Endothelial cell of umbilical vein (primary cell): Measurements from ENCODE around the gene MAML2.

Experiments used
- CTCF ChIP-seq, 2 donors: IDR thresholded peaks; 1 replicate in 1 of 2; 2 replicates in 1 of 2; pipeline ENCODE4 v1.5.1; 2011; ENCODE audit warnings: low read length in 2 of 2, mild to moderate bottlenecking in 2 of 2, moderate library complexity in 2 of 2, control low read depth in 1 of 2, inconsistent platforms in 1 of 2, low read depth in 1 of 2; ENCODE audit not compliant: insufficient read depth in 1 of 2; ENCODE audit errors: extremely low read depth in 1 of 2
- EZH2 ChIP-seq: IDR thresholded peaks from 2 replicates; pipeline ENCODE4 v1.6.1; 2012; ENCODE audit warnings: borderline replicate concordance, low read depth, mild to moderate bottlenecking, moderate library complexity, low read length, inconsistent platforms; ENCODE audit not compliant: severe bottlenecking
- POLR2A ChIP-seq: IDR thresholded peaks from 2 replicates; pipeline ENCODE4 v1.6.1; 2012; ENCODE audit warnings: low read depth, mild to moderate bottlenecking, control low read depth, low read length
- POLR2AphosphoS5 ChIP-seq: IDR thresholded peaks from 2 replicates; pipeline ENCODE4 v1.6.1; 2012; ENCODE audit warnings: low read depth, mild to moderate bottlenecking, control low read depth, low read length, moderate library complexity; ENCODE audit not compliant: insufficient read depth
- TF ChIP-seq, protein P1 (sequence below): IDR thresholded peaks from 2 replicates; pipeline ENCODE4 v1.6.1; 2011; ENCODE audit not compliant: insufficient read depth, insufficient read length

- TF ChIP-seq CTCF (IDR thresholded peaks at IDR 0.05; ENCODE audit: extremely low read depth in 1 of 2, insufficient read depth in 1 of 2, low read depth in 1 of 2, low read length in 2 of 2) (no peak), POLR2AphosphoS5 (no peak), POLR2A (no peak), EZH2 (no peak)
- TF ChIP-seq, protein P1, sequence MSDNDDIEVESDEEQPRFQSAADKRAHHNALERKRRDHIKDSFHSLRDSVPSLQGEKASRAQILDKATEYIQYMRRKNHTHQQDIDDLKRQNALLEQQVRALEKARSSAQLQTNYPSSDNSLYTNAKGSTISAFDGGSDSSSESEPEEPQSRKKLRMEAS: no peak
These were observed 30.8 kb upstream of the MAML2 start for GRCh38 chr11:96373826-96374225.
